GM12878 (cell line): ENCODE results near the gene FAM186B. TPM values are rescaled to one million over a fixed set of nuclear protein-coding genes. Genes with fewer than 3 reads are reported as not detected.
A peak's percentile ranks its signal among the peaks of the same experiment; 100 is the strongest.

Experiments used
- ATAC-seq: fragments of 200-7000 bp; cut with Tn5 transposase; 3 replicates; pipeline ENCODE4 v1.9.1; 2020; ENCODE audit warnings: mild to moderate bottlenecking, moderate library complexity
- BruUV-seq: library from RNA; stranded (reverse); fragments of 400-500 nt; replicated peaks from 2 replicates; lab custom pipeline; 2021; lab: Mats Ljungman, UMichigan
- CTCF ChIA-PET: fragments of 300-600 bp; sonication (Branson Sonifier 250); formaldehyde crosslinking; extraction: SDS; loops from one replicate; lab custom pipeline; 2021; ENCODE audit warnings: inconsistent platforms; lab: Yijun Ruan, JAX
- POLR2A ChIA-PET: fragments of 350-600 bp; formaldehyde crosslinking; extraction: SDS; loops from one replicate; lab custom pipeline; 2021; ENCODE audit warnings: inconsistent platforms; lab: Charles Lee
- RAD21 ChIA-PET: fragments of 300-600 bp; sonication (Branson Sonifier 250); formaldehyde crosslinking; loops from one replicate; lab custom pipeline; 2023; ENCODE audit warnings: antibody characterized with exemption; ENCODE audit not compliant: unreplicated experiment; lab: Charles Lee
- SMC1A ChIA-PET: fragments of 300-600 bp; sonication (Branson Sonifier 250); formaldehyde crosslinking; loops from one replicate; lab custom pipeline; 2023; ENCODE audit not compliant: unreplicated experiment, uncharacterized antibody; lab: Charles Lee
- DNase-seq: peaks from one replicate; pipeline ENCODE4 v3.0.0-alpha.2; 2011; ENCODE audit warnings: low read depth, low spot score
- FAIRE-seq: peaks from 3 replicates; lab custom pipeline; 2011; peaks lifted over from hg19 to GRCh38; lab: Jason Lieb, UNC
- H2AFZ ChIP-seq: 2 replicates; pipeline ENCODE4 v1.6.0; 2011; ENCODE audit warnings: low read depth, low read length, control low read depth; ENCODE audit not compliant: control insufficient read depth
- H3K27ac ChIP-seq: 2 replicates; pipeline ENCODE4 v1.5.1; 2011; ENCODE audit warnings: control low read depth; ENCODE audit not compliant: control insufficient read depth, insufficient read depth
- H3K27me3 ChIP-seq, 2 experiments: replicated peaks in 1 of 2; 2 replicates each; pipeline versions ENCODE4 v1.6.0 to v1.6.1; 2011; ENCODE audit warnings: low read length in 1 of 2; ENCODE audit not compliant: control insufficient read depth in 2 of 2, insufficient read depth in 2 of 2
- H3K36me3 ChIP-seq, 2 experiments: 2 replicates each; pipeline ENCODE4 v1.5.1; 2011; ENCODE audit warnings: low read length in 1 of 2; ENCODE audit not compliant: control insufficient read depth in 2 of 2, insufficient read depth in 2 of 2
- H3K4me1 ChIP-seq: 2 replicates; pipeline ENCODE4 v1.6.1; 2011; ENCODE audit warnings: mild to moderate bottlenecking, low read length, moderate library complexity, mixed read lengths; ENCODE audit not compliant: control insufficient read depth, insufficient read depth
- H3K4me2 ChIP-seq: 2 replicates; pipeline ENCODE4 v1.6.0; 2011; ENCODE audit warnings: control low read depth; ENCODE audit not compliant: control insufficient read depth, insufficient read depth
- H3K4me3 ChIP-seq: fragments of 200-600 bp; sonication (generic); 2 replicates; pipeline ENCODE4 v1.5.1; 2016
- H3K79me2 ChIP-seq: 2 replicates; pipeline ENCODE4 v1.6.0; 2011; ENCODE audit warnings: low read length; ENCODE audit not compliant: control insufficient read depth, insufficient read depth
- H3K9ac ChIP-seq: 2 replicates; pipeline ENCODE4 v1.8.0; 2011; ENCODE audit warnings: low read length, control low read depth, mixed read lengths; ENCODE audit not compliant: control insufficient read depth, insufficient read depth
- H3K9me3 ChIP-seq: replicated peaks from 3 replicates; pipeline ENCODE4 v1.5.1; 2011; ENCODE audit warnings: mild to moderate bottlenecking, low read length; ENCODE audit not compliant: control insufficient read depth, insufficient read depth
- H4K20me1 ChIP-seq: 2 replicates; pipeline ENCODE4 v1.6.0; 2011; ENCODE audit not compliant: control insufficient read depth, insufficient read depth
- ETV6 ChIP-seq, 2 experiments: fragments of 450-650 bp in 1 of 2; IDR thresholded peaks in 1 of 2; conservative IDR thresholded peaks in 1 of 2; 2 replicates each; pipeline ENCODE4 v1.6.1; 2014; ENCODE audit warnings: antibody characterized with exemption in 1 of 2, borderline replicate concordance in 1 of 2, low read depth in 1 of 2, mild to moderate bottlenecking in 1 of 2, moderate library complexity in 1 of 2
- FOXK2 ChIP-seq: fragments of 450-650 bp; IDR thresholded peaks from 2 replicates; pipeline ENCODE4 v1.6.1; 2017; ENCODE audit warnings: mild to moderate bottlenecking, moderate library complexity
- IKZF1 ChIP-seq: fragments of 450-650 bp; conservative IDR thresholded peaks from 2 replicates; pipeline ENCODE4 v1.6.1; 2017; ENCODE audit warnings: antibody characterized with exemption, mild to moderate bottlenecking
- LARP7 ChIP-seq: fragments of 450-650 bp; IDR thresholded peaks from 2 replicates; pipeline ENCODE4 v1.6.1; 2017; ENCODE audit warnings: mild to moderate bottlenecking
- PAX8 ChIP-seq: fragments of 450-650 bp; IDR thresholded peaks from 2 replicates; pipeline ENCODE4 v1.6.1; 2017; ENCODE audit warnings: mild to moderate bottlenecking, moderate library complexity
- WGBS: methylation state at CpG from one replicate; pipeline ENCODE4 v1.1.6; 2016; ENCODE audit warnings: low lambda C conversion rate; ENCODE audit not compliant: insufficient replicate concordance, insufficient coverage; ENCODE audit errors: missing lambda C conversion rate; 5-methylcytosine and 5-hydroxymethylcytosine counted together
- in situ Hi-C: fragments of 300-500 bp; cut with MboI; formaldehyde crosslinking; loops from 9 replicates; pipeline ENCODE4 v1.14.3; 2018; ENCODE audit warnings: mixed read lengths
- intact Hi-C: fragments of 100-400 bp; cut with micrococcal nuclease; formaldehyde crosslinking; loops from one replicate; pipeline ENCODE4 v1.14.2; 2022; ENCODE audit not compliant: unreplicated experiment
- polyA plus RNA-seq, 11 experiments: library from polyadenylated mRNA; depleted of rRNA in 4 of 11; unstranded in 6 of 11; stranded (reverse) in 5 of 11; fragments of >200 nt; fragmentation: Nextera tagmentation in 4 of 11; fragmentation: Illumina TruSeq in 1 of 11; extraction: Ambion mirVana in 4 of 11; extraction: Trizol in 1 of 11; gene quantifications; 1 replicate in 1 of 11; 2 replicates in 10 of 11; pipeline versions ENCODE4 v1.2.1 to v1.2.3, GENCODE V29; 2011 to 2016; ENCODE audit warnings: inconsistent platforms in 2 of 11, missing spikeins in 2 of 11, low read depth in 1 of 11
- total RNA-seq, 4 experiments: library from RNA; depleted of rRNA in 3 of 4; stranded (reverse); fragments of >200 nt in 3 of 4; fragmentation: Illumina TruSeq in 1 of 4; extraction: Trizol in 1 of 4; gene quantifications; 2 replicates each; pipeline versions ENCODE4 v1.2.1 to v1.2.3, GENCODE V29; 2013 to 2021
- TF ChIP-seq, protein P1 (sequence below): fragments of 450-650 bp; conservative IDR thresholded peaks from 2 replicates; pipeline ENCODE4 v1.6.1; 2017; ENCODE audit warnings: mild to moderate bottlenecking, moderate library complexity
- TF ChIP-seq, protein P2 (sequence below): fragments of 450-650 bp; IDR thresholded peaks from 2 replicates; pipeline ENCODE4 v1.6.1; 2017; ENCODE audit warnings: mild to moderate bottlenecking, moderate library complexity
- TF ChIP-seq, protein P3 (sequence below): fragments of 450-650 bp; formaldehyde crosslinking; IDR thresholded peaks from 2 replicates; pipeline ENCODE4 v1.5.0; 2022; ENCODE audit warnings: mild to moderate bottlenecking, missing genetic modification characterization
- TF ChIP-seq, protein P4 (sequence below): IDR thresholded peaks from 2 replicates; pipeline ENCODE4 v1.6.1; 2012; ENCODE audit warnings: low read depth, low read length, improper control_type of control experiment

Gene FAM186B
- total and polyA plus RNA-seq, 10 of the 15 experiments (the other 5 are each of a cell fraction or from before 2014, with no cell fraction given) = 0.13 to 0.79 (median 0.51) TPM

DNA sequence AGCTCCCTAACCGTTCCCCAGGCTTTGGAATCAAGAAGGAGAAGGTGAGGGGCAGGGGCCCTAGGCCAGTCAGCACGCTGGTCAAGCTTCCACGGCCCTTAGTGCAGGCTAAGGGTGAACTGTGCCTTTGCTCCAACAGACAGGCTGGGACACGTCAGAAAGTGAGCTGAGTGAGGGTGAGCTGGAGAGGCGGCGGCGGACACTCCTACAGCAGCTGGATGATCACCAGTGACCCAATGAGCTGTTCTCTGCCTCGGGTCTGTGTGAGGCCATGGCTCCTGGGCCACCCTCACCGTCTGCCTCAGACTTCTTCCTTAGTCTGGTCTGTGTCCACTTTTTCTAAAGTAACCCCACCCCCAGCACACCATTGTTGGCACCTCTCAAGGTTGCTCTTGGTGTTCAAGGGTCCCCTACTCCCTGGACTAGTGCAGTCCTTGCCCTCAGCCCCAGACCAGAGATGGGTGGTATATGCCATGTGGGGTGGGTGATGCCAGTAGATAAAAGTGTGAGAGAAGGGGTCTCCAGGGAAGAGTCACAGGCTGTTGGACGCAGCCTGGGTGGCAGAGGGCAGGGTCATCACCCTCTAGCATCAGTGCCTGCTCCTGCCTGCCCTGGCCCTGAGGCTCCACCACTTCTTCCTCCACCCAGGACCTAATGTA is 38.7 kb upstream of the FAM186B start (continued):
- 0 out of 2 replicates have a peak, but pooled peaks have one; percentile 48 for TF ChIP-seq LARP7
- TF ChIP-seq FOXK2 = no peak
- TF ChIP-seq ETV6 (conservative IDR thresholded peaks at IDR 0.05 in 1 of 2, IDR thresholded peaks at IDR 0.05 in 1 of 2; ENCODE audit: borderline replicate concordance in 1 of 2, low read depth in 1 of 2) = no peak
- TF ChIP-seq, all 136 proteins: peak for 2

DNA sequence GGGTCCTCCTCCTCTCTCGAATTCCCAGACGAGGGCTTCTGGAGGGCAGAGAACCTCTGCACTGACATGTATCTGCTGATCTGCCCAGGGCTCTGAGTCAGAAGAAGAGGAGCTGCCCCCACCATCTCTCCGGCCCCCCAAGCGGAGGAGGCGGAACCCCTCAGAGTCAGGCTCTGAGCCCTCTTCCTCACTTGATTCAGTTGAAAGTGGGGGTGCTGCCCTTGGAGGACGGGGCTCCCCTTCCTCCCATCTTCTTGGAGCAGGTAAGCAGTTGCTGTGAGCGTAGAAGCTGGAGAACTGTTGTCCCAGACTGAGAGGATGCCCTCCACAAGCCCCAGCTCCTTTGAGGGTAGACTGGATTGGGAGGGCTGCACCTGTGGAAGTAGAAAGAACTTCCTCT is 37.7 kb upstream of the FAM186B start:
- no TSS peak for BruUV-seq
- TF ChIP-seq, protein P1, sequence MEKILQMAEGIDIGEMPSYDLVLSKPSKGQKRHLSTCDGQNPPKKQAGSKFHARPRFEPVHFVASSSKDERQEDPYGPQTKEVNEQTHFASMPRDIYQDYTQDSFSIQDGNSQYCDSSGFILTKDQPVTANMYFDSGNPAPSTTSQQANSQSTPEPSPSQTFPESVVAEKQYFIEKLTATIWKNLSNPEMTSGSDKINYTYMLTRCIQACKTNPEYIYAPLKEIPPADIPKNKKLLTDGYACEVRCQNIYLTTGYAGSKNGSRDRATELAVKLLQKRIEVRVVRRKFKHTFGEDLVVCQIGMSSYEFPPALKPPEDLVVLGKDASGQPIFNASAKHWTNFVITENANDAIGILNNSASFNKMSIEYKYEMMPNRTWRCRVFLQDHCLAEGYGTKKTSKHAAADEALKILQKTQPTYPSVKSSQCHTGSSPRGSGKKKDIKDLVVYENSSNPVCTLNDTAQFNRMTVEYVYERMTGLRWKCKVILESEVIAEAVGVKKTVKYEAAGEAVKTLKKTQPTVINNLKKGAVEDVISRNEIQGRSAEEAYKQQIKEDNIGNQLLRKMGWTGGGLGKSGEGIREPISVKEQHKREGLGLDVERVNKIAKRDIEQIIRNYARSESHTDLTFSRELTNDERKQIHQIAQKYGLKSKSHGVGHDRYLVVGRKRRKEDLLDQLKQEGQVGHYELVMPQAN = no peak
- TF ChIP-seq, protein P2, sequence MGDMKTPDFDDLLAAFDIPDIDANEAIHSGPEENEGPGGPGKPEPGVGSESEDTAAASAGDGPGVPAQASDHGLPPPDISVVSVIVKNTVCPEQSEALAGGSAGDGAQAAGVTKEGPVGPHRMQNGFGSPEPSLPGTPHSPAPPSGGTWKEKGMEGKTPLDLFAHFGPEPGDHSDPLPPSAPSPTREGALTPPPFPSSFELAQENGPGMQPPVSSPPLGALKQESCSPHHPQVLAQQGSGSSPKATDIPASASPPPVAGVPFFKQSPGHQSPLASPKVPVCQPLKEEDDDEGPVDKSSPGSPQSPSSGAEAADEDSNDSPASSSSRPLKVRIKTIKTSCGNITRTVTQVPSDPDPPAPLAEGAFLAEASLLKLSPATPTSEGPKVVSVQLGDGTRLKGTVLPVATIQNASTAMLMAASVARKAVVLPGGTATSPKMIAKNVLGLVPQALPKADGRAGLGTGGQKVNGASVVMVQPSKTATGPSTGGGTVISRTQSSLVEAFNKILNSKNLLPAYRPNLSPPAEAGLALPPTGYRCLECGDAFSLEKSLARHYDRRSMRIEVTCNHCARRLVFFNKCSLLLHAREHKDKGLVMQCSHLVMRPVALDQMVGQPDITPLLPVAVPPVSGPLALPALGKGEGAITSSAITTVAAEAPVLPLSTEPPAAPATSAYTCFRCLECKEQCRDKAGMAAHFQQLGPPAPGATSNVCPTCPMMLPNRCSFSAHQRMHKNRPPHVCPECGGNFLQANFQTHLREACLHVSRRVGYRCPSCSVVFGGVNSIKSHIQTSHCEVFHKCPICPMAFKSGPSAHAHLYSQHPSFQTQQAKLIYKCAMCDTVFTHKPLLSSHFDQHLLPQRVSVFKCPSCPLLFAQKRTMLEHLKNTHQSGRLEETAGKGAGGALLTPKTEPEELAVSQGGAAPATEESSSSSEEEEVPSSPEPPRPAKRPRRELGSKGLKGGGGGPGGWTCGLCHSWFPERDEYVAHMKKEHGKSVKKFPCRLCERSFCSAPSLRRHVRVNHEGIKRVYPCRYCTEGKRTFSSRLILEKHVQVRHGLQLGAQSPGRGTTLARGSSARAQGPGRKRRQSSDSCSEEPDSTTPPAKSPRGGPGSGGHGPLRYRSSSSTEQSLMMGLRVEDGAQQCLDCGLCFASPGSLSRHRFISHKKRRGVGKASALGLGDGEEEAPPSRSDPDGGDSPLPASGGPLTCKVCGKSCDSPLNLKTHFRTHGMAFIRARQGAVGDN = no peak
- TF ChIP-seq IKZF1 (no peak), PAX8 (no peak)
- TF ChIP-seq, protein P3, sequence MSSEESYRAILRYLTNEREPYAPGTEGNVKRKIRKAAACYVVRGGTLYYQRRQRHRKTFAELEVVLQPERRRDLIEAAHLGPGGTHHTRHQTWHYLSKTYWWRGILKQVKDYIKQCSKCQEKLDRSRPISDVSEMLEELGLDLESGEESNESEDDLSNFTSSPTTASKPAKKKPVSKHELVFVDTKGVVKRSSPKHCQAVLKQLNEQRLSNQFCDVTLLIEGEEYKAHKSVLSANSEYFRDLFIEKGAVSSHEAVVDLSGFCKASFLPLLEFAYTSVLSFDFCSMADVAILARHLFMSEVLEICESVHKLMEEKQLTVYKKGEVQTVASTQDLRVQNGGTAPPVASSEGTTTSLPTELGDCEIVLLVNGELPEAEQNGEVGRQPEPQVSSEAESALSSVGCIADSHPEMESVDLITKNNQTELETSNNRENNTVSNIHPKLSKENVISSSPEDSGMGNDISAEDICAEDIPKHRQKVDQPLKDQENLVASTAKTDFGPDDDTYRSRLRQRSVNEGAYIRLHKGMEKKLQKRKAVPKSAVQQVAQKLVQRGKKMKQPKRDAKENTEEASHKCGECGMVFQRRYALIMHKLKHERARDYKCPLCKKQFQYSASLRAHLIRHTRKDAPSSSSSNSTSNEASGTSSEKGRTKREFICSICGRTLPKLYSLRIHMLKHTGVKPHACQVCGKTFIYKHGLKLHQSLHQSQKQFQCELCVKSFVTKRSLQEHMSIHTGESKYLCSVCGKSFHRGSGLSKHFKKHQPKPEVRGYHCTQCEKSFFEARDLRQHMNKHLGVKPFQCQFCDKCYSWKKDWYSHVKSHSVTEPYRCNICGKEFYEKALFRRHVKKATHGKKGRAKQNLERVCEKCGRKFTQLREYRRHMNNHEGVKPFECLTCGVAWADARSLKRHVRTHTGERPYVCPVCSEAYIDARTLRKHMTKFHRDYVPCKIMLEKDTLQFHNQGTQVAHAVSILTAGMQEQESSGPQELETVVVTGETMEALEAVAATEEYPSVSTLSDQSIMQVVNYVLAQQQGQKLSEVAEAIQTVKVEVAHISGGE (CRISPR knock-in tag) = no peak
- TF ChIP-seq, protein P4, sequence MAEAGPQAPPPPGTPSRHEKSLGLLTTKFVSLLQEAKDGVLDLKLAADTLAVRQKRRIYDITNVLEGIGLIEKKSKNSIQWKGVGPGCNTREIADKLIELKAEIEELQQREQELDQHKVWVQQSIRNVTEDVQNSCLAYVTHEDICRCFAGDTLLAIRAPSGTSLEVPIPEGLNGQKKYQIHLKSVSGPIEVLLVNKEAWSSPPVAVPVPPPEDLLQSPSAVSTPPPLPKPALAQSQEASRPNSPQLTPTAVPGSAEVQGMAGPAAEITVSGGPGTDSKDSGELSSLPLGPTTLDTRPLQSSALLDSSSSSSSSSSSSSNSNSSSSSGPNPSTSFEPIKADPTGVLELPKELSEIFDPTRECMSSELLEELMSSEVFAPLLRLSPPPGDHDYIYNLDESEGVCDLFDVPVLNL = no peak

More for the DNA sequence above, 37.7 kb upstream of the FAM186B start:
- H4K20me1 ChIP-seq = no peaks in the 10 kb centered on the region
- H3K27ac ChIP-seq = no peak overlapping the region
- no peak overlapping the region for H3K9ac ChIP-seq
- H3K4me3 ChIP-seq = no peak overlapping the region
- H3K79me2 ChIP-seq = no peaks in the 10 kb centered on the region
- FAIRE-seq (no peak), ATAC-seq (no peak), DNase-seq (no peak)
- H3K4me2 ChIP-seq = no peak overlapping the region
- WGBS = 89% methylated on average over 6 of the region's 7 CpGs
- ChIA-PET SMC1A (interaction anchor here (0.8 to 10.9 kb wide), 7 partner anchors 10 to 98 kb away, joined by 3 to 191 read pairs (median 4); partner anchors contain the start of genes FMNL3 and TMBIM6), POLR2A (interaction anchor here (0.6 to 1.0 kb wide), 2 partner anchors 19 to 63 kb away, joined by 3 read pairs; no protein-coding TSS in a partner anchor), CTCF (interaction anchor here (0.6 to 20.4 kb wide), 11 partner anchors 10 to 195 kb away, joined by 3 to 486 read pairs (median 3); partner anchors contain the start of genes FMNL3 and PRPF40B), RAD21 (interaction anchor here (0.8 to 6.4 kb wide), 7 partner anchors 10 to 285 kb away, joined by 3 to 107 read pairs (median 4); partner anchors contain the start of gene FMNL3)
- no peaks in the 10 kb centered on the region for H3K27me3 ChIP-seq
- H2AFZ ChIP-seq = no peak overlapping the region
- intact Hi-C loops (no loop called here), in situ Hi-C loops (loop anchor here (5.0 to 10.0 kb wide), 2 partner anchors 64 to 192 kb away; partner anchors contain the start of gene FMNL3)
- H3K36me3 ChIP-seq = peaks cover 22 to 35% of the 10 kb centered on the region in 2 experiments
- no peaks in the 10 kb centered on the region for H3K9me3 ChIP-seq
- H3K4me1 ChIP-seq = no peaks in the 10 kb centered on the region
